Uterus (tissue), 4 donors: ENCODE measurements around the gene KHDC1. TPM values are rescaled to one million over a fixed set of nuclear protein-coding genes. Genes with fewer than 3 reads are reported as not detected.
"Not testable (repeated sequence)": the region's sequence is repeated elsewhere in the genome, so short reads cannot be mapped to it uniquely, and the experiment has no call there.

ENCODE experiments used
- DNase-seq, 2 donors: peaks; one replicate each; pipeline ENCODE4 v3.0.0-alpha.2; 2019 to 2020
- H3K27ac ChIP-seq, 2 donors: fragments of 200-600 bp; sonication (generic); 1 replicate in 1 of 2; 2 replicates in 1 of 2; pipeline ENCODE4 v1.5.1; 2016 to 2018
- H3K27me3 ChIP-seq, 2 donors: fragments of 200-600 bp; sonication (generic); one replicate each; pipeline ENCODE4 v1.5.1; 2018 to 2019; ENCODE audit warnings: control low read depth in 1 of 2
- H3K36me3 ChIP-seq, 2 donors: fragments of 200-600 bp; sonication (generic); one replicate each; pipeline ENCODE4 v1.5.1; 2019; ENCODE audit warnings: control low read depth in 1 of 2
- H3K4me1 ChIP-seq, 2 donors: fragments of 200-600 bp; sonication (generic); one replicate each; pipeline ENCODE4 v1.5.1; 2018 to 2019; ENCODE audit warnings: control low read depth in 1 of 2
- H3K4me3 ChIP-seq, 2 donors: fragments of 200-600 bp; sonication (generic); 1 replicate in 1 of 2; 2 replicates in 1 of 2; pipeline ENCODE4 v1.5.1; 2018 to 2019; ENCODE audit warnings: mild to moderate bottlenecking in 1 of 2
- H3K9me3 ChIP-seq, 2 donors: fragments of 200-600 bp; sonication (generic); one replicate each; pipeline ENCODE4 v1.5.1; 2019; ENCODE audit warnings: control low read depth in 1 of 2
- CTCF ChIP-seq, 4 experiments: fragments of 200-600 bp in 2 of 4; fragments of 450-650 bp in 2 of 4; sonication (generic) in 2 of 4; IDR thresholded peaks; one replicate each; pipeline ENCODE4 v1.5.1; 2016 to 2019; ENCODE audit warnings: antibody characterized with exemption in 4 of 4, mild to moderate bottlenecking in 2 of 4, moderate library complexity in 1 of 4
- POLR2A ChIP-seq, 2 donors: fragments of 450-650 bp; IDR thresholded peaks; one replicate each; pipeline ENCODE4 v1.6.1; 2016; ENCODE audit warnings: antibody characterized with exemption in 2 of 2, mild to moderate bottlenecking in 1 of 2, moderate library complexity in 1 of 2
- intact Hi-C: fragments of 100-400 bp; cut with DNase I; formaldehyde crosslinking; loops from one replicate; pipeline ENCODE4 v1.15.1; 2023; ENCODE audit warnings: low total_unique reads
- total RNA-seq, 4 donors: library from RNA; depleted of rRNA in 3 of 4; stranded (reverse); fragments of >200 nt in 3 of 4; gene quantifications; one replicate each; pipeline versions ENCODE4 v1.1.0 to v1.2.4, GENCODE V29; 2014 to 2023
- donor health status: DM: yes; HTN: yes; CAD: no.

The KHDC1 gene
- 1 to 10 TPM in 3 of 4 donors, not detected in 1; 1.0 to 4.8 (median 1.8) TPM for total RNA-seq

GRCh38 chr6:73262671-73263569 lies at the start of gene KHDC1:
Gene KHDC1, minus strand, starts transcription at chr6:73263196. Its CDS starts 20,679 bp downstream, at chr6:73242517.
- H3K4me1 ChIP-seq = no peaks in the 10 kb centered on the region

GRCh38 chr6:73310503-73310845 lies 47.5 kb upstream of the KHDC1 start:
- DNase-seq, H3K4me1 ChIP-seq, H3K9me3 ChIP-seq, intact Hi-C loops, H3K36me3 ChIP-seq, H3K27me3 ChIP-seq, H3K27ac ChIP-seq: not testable (repeated sequence)
- peak overlapping the region; percentile 60 to 63 for H3K4me3 ChIP-seq

More at GRCh38 chr6:73262671-73263569, at the start of gene KHDC1:
- DNase-seq = peak; percentile 20 to 48
- Histone ChIP-seq H3K27me3 (no peaks in the 10 kb centered on the region), H3K4me3 (peak within 1 kb of the TSS; percentile 68 to 69), H3K27ac (peak within 1 kb of the TSS; percentile 64 to 75), H3K9me3 (no peaks in the 10 kb centered on the region), H3K36me3 (no peaks in the 10 kb centered on the region)
- TF ChIP-seq CTCF (IDR thresholded peaks at IDR 0.05) = no peak
- TF ChIP-seq POLR2A (IDR thresholded peaks at IDR 0.05) = no peak
- intact Hi-C loops = no loop called here

GRCh38 chr6:73309785-73310502 lies 46.9 kb upstream of the KHDC1 start:
- intact Hi-C loops = no loop called here
- peak overlapping the region; percentile 60 to 63 for H3K4me3 ChIP-seq
- H3K27me3 ChIP-seq = peaks cover 0 to 3% of the 10 kb centered on the region in 2 donors
- TF ChIP-seq CTCF (IDR thresholded peaks at IDR 0.05) (peak in 2 of 4 experiments; percentile 40 to 52), POLR2A (IDR thresholded peaks at IDR 0.05) (peak in 1 of 2 donors; percentile 33)
- peak; percentile 34 to 54 for DNase-seq
- H3K36me3 ChIP-seq = no peaks in the 10 kb centered on the region
- H3K27ac ChIP-seq = peak overlapping the region; percentile 40 to 62
- H3K9me3 ChIP-seq = no peaks in the 10 kb centered on the region
- H3K4me1 ChIP-seq = no peaks in the 10 kb centered on the region

- DNase-seq = no peak
- no peak for TF ChIP-seq POLR2A (IDR thresholded peaks at IDR 0.05)
- no peak for TF ChIP-seq CTCF (IDR thresholded peaks at IDR 0.05)
- intact Hi-C loops = no loop called here
- H3K9me3 ChIP-seq = no peaks in the 10 kb centered on the region
- no peaks in the 10 kb centered on the region for H3K4me1 ChIP-seq
- no peaks in the 10 kb centered on the region for H3K27me3 ChIP-seq
- H3K36me3 ChIP-seq = no peaks in the 10 kb centered on the region
- H3K27ac ChIP-seq = peak overlapping the region; percentile 40 to 62
- peak overlapping the region; percentile 60 to 63 for H3K4me3 ChIP-seq
Observed at GRCh38 chr6:73309535-73309784, 46.5 kb upstream of the KHDC1 start.

GRCh38 chr6:73308712-73309534 lies 45.9 kb upstream of the KHDC1 start:
- no peak for DNase-seq
- Histone ChIP-seq H3K36me3 (no peaks in the 10 kb centered on the region), H3K27ac (peak overlapping the region in 1 of 2 donors; percentile 62), H3K27me3 (no peaks in the 10 kb centered on the region), H3K4me3 (peak overlapping the region; percentile 60 to 63), H3K4me1 (no peaks in the 10 kb centered on the region), H3K9me3 (no peaks in the 10 kb centered on the region)
- intact Hi-C loops = no loop called here
- TF ChIP-seq POLR2A (IDR thresholded peaks at IDR 0.05) = no peak
- TF ChIP-seq CTCF (IDR thresholded peaks at IDR 0.05) = no peak

GRCh38 chr6:73303773-73304172 lies 40.8 kb upstream of the KHDC1 start:
- intact Hi-C loops, H3K9me3 ChIP-seq, H3K36me3 ChIP-seq, H3K4me1 ChIP-seq, H3K4me3 ChIP-seq, DNase-seq, H3K27me3 ChIP-seq, H3K27ac ChIP-seq: not testable (repeated sequence)
